Fibroblast of pulmonary artery (primary cell): Measurements from ENCODE around the gene RSPH10B2.
"Not testable (repeated sequence)": the region's sequence is repeated elsewhere in the genome, so short reads cannot be mapped to it uniquely, and the experiment has no call there.

Experiments used
- DNase-seq: peaks from one replicate; pipeline ENCODE4 v3.0.0-alpha.2; 2010; ENCODE audit warnings: low read depth
- H3K4me3 ChIP-seq: replicated peaks from 2 replicates; pipeline ENCODE4 v1.5.1; 2011; ENCODE audit warnings: low read depth, mild to moderate bottlenecking, control low read depth, low read length, moderate library complexity

Gene RSPH10B2

DNA sequence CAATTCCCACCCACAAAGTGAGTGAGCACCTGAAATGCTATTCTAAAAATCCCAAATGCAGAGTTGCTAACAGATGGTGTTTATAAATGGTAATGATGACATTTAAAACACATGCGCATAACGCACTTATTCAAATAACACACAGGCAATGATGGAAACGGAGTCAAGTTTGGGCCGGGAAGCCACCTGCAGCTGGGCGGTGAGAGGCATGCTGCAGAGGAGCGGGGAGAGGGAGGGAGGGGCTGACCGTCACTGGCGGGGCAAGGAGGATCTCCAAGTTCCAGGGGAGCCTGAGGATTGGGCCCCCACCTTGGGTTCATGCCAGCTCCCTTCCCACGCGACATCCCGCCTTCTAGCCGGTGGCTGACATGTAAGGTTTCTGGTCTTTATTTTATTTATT is 7.3 kb downstream of the RSPH10B2 start:
- H3K4me3 ChIP-seq, DNase-seq: not testable (repeated sequence)

DNA sequence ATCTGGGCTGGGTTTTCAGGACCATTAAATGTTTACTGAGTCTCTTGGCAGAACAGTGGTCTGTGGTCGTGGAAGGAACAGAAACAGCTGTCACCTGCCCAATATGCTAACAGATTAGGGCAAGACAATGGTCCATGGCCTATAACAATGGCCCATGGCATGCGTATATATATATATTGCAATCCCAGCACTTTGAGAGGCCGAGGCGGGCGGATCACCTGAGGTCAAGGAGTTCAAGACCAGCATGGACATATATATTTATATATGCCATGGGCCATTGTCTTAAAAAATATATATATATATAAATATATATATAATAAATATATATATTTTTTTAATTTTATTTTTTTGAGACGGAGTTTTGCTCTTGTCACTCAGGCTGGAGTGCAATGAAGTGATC is 27.7 kb downstream of the RSPH10B2 start:
- not testable (repeated sequence) for DNase-seq, H3K4me3 ChIP-seq

- DNase-seq, H3K4me3 ChIP-seq: not testable (repeated sequence)
Measured at GRCh38 chr7:6789353-6789752, 35.5 kb downstream of the RSPH10B2 start.

DNA sequence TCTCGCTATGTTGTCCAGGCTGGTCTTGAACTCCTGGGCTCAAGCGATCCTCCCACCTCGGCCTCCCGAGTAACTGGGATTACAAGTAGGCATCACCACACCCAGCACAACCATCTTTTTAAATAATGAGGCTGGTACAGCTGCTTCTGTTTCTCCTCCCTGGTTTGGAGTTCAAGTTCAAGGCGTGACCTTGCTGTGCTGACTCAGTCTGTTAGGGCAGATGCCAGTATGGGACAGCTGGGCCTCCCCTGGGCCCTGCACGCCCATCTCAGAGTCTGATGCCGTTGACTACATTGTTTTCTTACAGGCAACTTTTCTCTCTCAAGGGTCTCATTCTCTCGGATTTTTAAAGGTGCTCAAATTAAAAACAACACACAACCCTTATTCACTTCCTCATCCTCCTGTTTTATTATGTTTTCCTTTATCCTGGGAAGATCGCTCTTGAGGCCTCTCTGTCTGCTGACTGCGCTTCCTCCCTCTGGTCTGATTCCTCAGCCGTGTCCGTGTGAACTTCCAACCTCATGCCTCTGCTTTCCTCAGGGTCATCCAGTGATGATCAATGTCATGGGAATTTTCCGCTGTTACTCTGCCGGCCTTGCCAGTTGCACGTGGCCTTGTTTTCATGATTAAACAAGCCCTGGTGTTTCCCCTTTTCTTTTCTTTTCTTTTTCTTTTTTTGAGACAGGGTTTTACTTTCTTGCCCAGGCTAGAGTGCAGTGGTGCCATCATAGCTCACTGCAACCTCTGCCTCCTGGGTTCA is 38.4 kb downstream of the RSPH10B2 start:
- DNase-seq = peak; percentile 39

DNA sequence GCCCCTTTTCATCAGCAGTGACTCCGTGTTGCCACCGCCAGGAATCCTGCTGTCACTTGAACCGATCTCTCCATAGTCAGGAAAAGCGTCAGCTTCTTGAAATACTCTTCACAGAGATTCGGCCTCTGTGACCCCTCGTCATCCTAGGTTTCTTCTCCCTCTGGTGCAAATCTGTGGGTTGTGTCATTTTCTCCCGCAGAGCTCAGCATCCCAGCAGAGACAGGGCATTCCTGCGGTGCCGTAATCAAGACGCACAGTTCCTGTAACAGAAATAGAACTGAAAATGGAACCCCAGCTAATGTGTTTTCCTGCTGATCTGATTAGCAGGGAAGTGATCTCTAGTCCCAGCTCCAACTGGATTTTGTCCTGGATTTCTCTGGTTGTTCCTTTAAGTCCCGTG is 40.4 kb downstream of the RSPH10B2 start:
- not testable (repeated sequence) for DNase-seq, H3K4me3 ChIP-seq

More for the DNA sequence above, 38.4 kb downstream of the RSPH10B2 start:
- not testable (repeated sequence) for H3K4me3 ChIP-seq

DNA sequence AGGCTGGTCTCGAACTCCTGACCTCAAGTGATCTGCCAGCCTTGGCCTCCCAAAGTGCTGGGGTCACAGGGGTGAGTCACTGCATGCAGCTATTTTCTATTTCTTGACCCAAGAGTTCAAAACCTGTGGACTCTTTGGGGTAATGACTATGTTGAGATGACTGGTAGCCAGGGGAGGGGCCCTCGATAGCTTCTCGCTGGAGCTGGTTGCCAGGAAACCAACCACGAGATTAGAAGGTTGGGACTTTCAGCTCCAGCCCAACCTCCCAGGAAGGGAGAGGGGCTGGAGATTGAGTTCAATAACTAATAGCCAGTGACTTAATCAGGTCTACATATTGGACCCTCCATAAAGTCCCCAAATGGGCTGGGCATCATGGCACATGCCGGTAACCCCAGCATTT is 43.3 kb downstream of the RSPH10B2 start:
- DNase-seq, H3K4me3 ChIP-seq: not testable (repeated sequence)

GRCh38 chr7:6798047-6798446 is 44.1 kb downstream of the RSPH10B2 start:
- not testable (repeated sequence) for DNase-seq, H3K4me3 ChIP-seq

GRCh38 chr7:6799887-6800286 is 46.0 kb downstream of the RSPH10B2 start:
- DNase-seq, H3K4me3 ChIP-seq: not testable (repeated sequence)

DNA sequence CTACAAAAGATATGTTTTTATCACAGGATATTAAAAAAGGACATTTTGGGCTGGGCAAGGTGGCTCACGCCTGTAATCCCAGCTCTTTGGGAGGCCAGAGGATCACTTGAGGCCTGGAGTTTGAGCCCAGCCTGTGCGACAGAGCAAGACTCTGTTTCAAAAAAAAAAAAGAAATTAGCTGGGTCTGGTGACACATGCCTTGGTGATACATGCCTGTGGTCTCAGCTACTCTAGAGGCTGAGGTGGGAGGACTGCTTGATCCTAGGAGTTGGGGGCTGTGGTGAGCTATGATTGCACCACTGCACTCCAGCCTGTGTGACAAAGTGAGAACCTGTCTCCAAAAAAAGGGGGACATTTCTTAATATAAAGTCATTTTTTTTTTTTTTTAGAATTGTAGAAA is 46.4 kb downstream of the RSPH10B2 start:
- not testable (repeated sequence) for H3K4me3 ChIP-seq, DNase-seq

- H3K4me3 ChIP-seq, DNase-seq: not testable (repeated sequence)
Measured at GRCh38 chr7:6807393-6807918, 53.6 kb downstream of the RSPH10B2 start.

DNA sequence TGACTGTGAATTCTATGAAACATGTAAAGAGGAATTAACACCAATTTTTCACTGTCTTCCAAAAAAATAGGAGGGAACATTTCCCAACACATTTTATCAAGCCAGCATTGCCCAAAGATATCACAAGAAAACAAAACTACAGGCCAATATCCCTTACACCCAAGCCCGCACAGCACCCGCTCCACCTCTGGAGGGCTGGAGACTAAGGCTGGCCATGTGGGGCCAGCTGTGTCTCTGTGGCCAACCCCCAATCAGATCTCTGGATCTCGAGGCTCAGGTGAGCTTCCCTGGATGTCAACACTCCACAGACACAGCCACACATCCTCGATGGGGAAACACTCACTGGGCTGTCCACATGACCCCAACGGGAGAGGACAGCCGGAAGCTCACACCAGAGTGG is 54.1 kb downstream of the RSPH10B2 start:
- DNase-seq, H3K4me3 ChIP-seq: not testable (repeated sequence)

- not testable (repeated sequence) for DNase-seq, H3K4me3 ChIP-seq
Measured at GRCh38 chr7:6813011-6813410, 59.1 kb downstream of the RSPH10B2 start.

DNA sequence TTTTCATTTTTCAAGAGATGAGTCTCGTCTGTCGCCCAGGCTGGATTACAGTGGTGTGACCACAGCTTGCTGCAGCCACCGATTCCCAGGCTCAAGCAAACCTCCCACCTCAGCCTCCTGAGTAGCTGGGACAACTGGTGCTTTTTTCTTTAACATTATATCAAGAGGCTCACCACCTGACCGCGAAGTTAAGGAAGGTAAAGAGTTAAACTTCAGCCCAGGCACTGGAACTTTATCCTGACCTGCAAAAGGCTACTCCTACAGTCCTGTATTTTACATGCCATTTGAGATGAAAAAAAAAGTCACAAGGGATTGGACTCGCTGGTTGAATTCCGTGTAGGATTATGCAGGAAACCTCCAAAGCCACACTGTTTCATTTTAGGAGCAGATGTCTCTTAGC is 61.6 kb downstream of the RSPH10B2 start:
- H3K4me3 ChIP-seq, DNase-seq: not testable (repeated sequence)

GRCh38 chr7:6821622-6822021 is 67.7 kb downstream of the RSPH10B2 start:
- not testable (repeated sequence) for DNase-seq, H3K4me3 ChIP-seq

DNA sequence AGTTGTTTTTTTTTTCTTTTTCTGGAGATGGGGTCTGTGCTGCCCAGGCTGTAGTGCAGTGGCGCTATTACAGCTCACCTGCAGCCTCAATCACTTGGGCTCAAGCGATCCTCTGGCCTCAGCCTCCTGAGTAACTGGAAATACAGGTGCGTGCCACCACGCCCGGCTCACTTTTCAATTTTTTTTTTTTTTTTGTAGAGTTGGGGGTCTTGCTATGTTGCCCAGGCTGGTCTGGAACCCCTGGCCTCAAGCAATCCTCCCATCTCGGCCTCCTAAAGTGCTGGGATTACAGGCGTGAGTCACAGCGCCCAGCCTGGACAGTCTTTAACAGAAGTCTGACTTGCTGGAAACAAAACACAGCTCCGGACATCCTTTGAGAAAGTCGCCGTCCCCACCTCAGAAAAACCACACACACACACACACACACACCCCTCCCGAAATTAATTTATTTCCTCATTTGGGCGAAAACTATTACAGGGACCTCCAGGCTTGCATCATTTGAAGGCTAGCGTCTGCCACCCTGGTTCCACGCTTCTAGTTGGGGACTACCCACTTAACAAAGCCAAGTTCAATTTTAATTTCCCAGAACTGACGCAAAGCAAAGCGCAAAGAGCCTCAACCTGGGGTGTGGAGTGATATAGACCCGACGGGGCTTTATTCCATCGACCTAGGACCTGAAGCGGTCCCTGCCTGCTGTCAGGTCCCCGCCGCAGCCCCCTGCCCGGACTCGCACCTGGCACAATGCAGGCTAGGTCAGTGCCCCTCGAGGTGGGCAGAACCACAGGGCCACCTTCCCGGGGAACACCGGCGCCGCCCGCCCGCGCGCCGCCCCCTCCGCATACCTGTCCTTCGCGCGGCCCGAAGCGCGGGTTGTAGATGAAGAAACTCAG is 71.6 kb downstream of the RSPH10B2 start:
- H3K4me3 ChIP-seq = peak overlapping the region; percentile 48
- DNase-seq = not testable (repeated sequence)
